GDM1 (cell line): ENCODE results near the gene WDR37.

Source experiments
- DNase-seq: peaks from one replicate; lab custom pipeline; 2025; lab: John Stamatoyannopoulos, UW

The WDR37 gene

DNA sequence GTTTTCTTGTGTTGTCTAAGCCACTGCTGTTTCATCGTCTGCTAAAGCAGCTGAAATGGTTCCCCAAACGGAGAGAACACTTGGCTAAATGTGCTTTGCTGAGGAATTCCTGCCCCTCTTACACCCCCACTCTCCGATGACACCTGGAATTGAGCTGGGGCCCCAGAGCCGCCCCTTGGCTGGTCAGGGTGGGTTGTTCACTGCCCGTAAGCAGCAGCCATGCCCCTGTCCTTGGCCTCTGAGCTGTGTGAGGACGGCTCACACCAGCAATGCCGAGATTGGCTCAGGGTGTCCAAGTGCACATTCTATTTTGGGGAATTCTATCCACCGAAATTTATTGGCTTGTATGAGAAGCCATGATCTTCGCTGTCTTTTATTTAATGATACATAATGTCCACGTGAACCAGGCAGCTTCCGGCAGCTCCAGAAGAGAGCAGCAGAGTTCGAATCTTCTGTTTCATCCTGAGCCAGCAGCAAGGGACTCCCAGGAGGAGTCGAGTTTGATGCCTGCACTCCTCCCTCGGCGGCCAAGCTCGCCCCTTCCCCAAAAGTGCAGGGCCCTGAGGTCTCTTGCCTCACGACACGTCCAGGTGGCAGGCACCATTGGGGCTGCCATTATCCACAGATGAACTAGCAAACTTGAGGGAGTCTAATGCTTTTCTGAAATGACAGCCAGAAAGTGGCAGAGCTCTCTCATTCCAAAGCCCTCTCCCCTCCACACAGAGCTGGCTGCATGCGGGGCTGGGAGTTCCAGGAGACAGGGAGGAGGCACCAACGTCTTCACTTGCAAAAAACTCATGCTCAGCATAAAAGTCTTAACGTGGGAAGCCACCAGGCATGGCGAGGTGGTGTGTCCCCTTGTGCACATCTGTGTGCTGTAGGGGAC lies 114.0 kb downstream of the WDR37 start:
- no peak for DNase-seq

DNA sequence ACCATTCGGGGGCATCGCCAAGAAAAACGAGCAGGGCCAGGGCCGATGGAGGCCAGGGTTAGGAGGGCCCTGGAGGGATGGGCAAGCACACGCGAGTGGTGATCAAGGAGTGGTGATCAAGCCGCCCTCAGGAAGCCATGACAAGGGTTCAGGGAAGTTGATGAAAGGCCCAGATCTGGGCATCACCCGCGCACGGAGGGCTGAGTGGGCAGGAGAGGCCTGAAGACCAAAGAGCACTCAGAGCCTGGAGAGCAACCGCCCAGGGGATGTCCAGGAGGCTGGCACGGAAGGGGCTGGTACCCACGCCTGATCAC lies 114.6 kb downstream of the WDR37 start:
- DNase-seq: no peak

DNA sequence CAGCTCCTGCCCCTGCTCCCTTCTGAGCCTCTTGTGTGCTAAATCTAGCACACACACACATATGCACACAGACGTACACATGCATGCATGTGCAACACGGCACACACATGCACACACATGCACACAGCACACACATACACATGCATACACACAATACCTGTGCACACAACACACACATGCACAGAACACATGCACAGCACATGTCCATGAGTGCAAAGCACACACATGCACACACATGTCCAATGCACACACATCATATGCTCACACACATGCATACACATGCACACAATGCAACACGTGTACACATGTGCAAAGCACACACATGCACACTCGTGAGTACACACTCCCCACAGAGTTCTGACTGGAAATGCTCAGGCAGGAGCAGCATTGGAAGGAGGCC lies 115.0 kb downstream of the WDR37 start:
- DNase-seq: no peak

DNA sequence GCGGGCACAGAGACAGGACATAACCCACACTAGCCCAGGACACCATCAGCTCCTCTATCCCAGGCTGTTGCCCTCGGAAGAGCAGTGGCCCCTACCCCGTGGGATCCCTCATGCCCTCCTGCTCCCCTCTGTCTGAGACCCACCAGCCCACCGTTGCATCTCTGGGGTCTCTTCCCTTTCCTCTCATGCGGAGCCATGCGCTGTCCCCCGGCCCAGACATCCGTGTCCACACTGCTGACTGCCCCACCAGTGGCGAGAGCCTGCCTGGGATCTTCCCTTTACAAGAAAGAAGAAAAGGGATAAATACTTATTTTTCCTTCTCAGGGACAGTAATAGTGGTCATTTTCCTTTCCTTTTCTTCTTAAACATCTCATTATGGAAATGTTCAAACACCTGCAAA lies 115.4 kb downstream of the WDR37 start:
- DNase-seq: no peak

DNA sequence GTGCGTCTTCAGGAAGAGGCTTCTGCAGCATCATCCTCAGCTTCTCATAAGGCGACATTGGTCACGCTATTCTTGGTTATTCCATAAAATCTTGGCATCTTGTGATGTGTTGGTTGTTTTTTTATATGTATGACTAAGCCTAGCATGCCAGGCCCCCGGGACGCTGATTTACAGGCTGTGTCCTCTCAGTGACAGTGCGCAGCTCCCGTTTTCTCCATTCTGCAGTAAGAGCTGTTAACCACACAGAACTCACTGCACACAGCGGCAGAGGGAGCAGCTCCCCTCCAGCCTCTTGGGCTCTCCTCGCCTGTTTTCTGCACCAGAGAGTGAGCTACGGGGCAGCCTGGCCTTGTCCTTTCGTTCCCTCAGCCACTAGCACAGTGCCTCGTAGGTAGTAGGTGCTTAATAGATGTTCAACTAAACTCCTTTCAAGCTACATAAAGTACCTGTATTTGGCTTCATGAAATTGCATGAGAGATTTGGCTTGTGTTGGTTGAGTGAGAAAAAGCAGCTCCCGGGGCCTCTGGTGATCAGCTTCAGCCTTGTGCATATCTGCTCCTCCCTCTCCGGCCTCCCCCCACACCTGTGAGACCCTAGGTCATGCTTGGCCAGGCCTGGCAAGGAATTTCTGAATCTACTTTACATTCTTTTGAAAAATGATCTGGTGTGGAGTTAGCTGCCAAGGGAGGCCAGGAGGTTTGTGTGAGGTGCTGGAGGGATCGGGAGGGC lies 116.2 kb downstream of the WDR37 start:
- no peak for DNase-seq

DNA sequence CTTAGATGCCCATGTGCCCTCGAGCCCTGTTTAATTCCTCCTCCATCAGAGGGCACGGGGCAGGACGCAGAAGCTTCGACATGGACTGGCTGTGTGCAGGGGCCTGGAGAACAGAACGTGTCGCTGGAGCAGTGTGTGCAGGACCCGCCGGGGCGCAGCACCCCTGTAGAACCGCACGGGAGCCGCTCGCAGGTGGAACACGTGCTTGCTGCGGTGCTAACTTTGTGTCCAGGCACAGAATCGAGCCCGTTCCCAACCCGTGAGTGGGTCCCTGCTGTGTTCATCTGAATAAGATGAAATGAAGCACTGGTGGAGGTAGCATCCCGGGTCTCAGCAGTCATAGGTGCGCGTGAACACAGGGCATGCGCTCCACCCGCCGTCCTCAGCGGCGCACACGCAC lies 116.9 kb downstream of the WDR37 start:
- no peak for DNase-seq

DNA sequence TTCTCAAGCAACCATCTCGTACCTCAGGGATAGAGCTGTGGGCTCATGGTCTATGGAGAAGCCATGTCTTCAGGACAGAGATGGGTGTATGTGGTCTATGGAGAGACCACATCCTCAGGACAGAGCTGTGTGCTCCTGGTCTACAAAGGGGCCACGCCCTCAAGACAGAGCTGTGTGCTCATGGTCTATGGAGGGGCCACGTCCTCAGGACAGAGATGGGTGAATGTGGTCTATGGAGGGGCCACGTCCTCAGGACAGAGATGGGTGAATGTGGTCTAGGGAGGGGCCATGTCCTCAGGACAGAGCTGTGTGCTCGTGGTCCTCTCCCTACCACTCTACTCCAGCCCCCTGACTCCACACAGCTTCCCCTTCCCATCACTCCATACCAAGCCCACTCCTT lies 117.8 kb downstream of the WDR37 start:
- no peak for DNase-seq

DNA sequence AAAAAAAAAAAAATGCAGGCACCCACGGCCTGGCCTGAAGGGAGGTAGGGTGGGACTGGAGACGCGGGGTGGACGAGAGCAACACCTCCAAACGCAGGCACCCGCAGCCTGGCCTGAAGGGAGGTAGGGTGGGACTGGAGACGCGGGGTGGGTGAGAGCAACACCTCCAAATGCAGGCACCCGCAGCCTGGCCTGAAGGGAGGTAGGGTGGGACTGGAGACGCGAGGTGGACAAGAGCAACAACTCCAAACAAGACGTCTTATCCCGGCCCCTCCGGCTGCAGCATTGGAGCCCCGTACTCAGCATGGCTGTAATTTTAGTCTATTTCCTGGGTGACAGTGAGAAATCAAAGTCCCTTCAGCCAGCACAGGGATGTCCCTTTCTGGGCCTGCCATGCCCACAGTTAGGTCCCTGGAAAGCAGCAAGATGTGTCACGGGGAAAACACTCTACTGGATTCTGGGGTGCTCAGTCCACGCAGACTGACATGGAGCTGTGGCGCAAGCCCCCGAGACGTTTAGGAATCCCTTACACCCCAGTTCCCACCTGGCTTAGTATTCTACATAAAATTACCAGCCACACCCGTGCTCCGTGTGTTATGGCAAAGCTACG lies 119.9 kb downstream of the WDR37 start:
- DNase-seq: no peak

DNA sequence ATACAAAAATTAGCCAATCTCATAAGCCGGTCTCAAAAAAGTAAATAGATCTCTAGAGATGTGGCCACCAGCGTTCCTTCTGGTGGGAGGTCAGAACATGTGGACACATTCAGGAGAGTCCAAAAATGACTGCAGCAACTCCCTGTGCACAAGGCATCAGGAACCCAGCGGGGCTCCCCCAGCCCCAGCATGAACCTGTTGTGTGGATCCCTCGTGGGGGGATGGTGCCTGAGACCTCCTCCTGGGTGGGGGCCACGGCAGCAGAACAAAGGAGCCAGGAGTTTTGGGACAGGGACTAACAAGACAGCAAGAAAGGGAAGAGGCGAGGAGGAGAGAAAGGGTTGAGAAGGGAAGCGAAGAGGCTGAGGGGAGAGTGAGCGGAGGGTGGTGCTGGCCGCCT lies 121.8 kb downstream of the WDR37 start:
- DNase-seq: no peak

DNA sequence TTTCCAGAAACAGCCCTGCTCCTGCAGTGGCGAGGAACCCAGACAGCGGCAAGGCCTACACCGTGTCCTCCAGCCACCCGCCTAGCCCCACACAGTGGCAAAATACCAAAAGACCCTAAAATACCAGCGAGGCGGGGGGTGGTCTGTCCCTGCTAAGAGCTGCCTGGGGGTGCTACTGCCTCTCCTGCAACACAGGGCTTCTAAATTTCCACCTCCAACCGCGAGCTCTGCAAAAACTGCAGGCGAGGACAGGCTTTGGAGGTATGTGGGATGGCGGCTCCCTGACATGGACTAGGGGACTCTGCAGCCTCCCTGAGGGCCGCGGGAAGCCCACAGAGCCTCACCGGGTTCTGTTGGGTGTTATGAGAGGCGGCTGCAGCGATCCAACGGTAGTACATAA lies 122.3 kb downstream of the WDR37 start:
- no peak for DNase-seq

DNA sequence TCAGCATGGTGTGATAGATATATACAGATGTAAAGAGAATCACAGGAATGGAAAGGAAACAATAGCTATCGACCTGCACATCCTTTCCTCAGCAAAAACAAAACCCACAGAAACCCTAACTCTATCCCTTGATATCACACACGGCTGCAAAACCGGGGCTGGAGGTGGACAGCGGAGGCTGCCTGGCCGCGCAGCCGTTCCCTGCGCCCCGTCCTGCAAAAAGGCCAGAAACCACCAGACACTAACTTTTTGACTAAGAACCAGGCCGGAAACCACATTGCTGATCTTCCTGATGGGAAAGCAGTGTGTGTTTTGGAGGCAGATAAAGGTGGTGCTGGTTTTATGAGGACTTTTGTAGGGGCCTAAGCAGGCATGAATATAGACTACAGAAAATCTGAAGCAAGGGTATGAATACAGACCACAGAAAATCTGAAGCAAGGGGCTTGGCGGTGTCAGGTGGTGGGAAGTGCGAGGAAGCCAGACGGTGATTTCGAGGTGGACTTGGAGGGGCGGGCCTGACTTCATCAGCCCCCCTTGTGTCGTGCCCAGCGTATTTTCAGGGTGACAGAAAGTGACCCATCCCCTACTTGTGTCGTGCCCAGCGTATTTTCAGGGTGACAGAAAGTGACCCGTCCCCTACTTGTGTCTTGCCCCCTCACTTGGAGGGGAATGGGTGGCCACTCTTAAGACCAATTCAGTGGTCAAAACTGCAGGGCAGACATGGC lies 123.3 kb downstream of the WDR37 start:
- no peak for DNase-seq

DNA sequence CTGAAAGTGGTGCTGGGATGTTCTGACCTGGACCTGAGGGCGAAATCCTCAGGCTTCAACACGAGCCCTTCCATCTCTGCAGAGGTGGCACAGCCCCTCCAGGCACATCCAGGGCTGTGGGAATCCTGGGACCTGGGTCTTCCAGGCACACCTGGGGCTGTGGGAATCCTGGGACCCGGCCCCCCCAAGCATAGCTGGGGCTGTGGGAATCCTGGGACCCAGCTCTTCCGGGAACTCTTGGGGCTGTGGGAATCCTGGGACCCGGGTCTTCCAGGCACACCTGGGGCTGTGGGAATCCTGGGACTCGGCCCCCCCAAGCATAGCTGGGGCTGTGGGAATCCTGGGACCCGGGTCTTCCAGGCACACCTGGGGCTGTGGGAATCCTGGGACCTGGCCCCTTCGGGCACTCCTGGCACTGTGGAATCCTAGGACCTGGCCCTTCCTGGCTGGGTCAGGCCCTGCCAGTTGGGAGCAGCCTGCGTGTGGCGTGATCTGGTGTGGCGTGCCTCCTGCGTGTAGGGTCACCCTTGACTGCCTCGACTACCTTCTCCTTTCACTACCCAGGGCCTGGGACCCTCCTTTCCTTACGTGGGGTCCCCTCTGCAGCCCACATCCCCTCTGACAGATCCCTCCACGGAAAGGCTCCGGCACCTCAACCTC lies 124.0 kb downstream of the WDR37 start:
- no peak for DNase-seq

DNA sequence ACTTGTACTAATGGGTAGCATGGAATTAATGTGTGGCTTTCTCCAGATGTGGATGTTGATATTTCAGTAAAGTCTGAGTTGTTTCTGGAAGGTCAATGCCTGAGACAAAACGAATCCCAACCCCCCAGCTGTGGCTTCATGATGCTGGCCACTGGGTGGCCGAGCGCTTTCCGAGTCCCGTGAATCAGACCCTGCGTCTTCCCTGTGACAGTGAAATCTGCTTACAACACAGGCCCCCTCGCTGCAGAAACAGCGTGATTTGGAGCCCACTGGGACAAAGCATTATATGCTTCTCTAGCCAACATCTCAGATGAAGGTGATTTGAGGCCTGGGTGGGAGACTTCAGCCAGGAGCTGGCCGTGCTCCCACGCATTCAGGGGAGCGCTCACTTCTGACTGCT lies 124.7 kb downstream of the WDR37 start:
- DNase-seq: no peak
